ENCODE data around the gene FLYWCH1. TPM values are rescaled to one million over a fixed set of nuclear protein-coding genes. Genes with fewer than 3 reads are reported as not detected.
A peak's percentile ranks its signal among the peaks of the same experiment; 100 is the strongest.

FLYWCH1 gene
- total RNA-seq, 1 experiment from 2014 or later: 12.5 TPM

DNA sequence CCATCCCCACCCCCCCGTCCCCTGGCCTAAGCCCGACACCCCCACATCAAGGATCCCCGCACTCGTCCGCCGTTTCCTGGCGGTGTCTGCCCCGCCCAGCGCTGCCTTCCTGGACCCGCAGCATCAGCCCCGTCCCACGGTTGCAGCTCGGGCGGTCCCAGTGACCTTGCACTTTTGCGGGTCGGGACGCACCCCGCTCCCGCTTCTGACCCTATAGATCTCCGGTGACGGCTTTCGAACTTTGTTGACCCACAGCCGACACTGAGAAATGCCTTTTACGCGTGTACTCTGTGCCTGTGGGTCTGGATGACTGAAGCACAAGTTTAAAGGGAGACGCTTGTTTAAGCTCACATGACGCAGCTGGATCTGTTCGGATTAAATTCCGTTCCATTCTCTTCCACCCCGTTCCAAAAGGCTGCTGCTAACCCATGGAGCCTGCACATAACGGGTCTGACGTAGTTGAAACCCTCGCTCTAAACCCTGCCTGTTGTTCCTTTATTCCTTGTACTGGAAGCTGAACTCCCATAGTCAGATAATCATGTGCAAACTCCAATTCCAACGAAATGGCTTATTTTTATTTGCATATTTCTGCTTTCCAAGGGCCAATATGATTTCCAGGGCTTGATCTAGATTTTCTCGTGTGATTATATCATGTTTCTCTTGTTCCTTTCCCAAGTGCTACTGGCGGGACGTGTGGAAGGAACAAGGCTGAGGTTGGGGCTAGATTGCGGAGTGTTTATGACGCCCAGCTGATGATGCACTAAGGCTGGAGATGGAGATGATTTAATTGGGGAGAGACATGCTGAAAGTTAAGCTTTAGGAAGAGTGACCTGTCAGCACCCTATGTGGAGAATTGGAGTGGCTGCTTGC is 834 bp downstream of the FLYWCH1 start:
- Histone ChIP-seq H2BK120ac (ENCODE audit: low read depth, low read length, poor library complexity, severe bottlenecking) (no peak overlapping the region), H4K20me1 (ENCODE audit: control insufficient read depth, insufficient read depth, insufficient read length) (no peaks in the 10 kb centered on the region), H3K56ac (ENCODE audit: insufficient read length, low read depth, low read length) (no peak overlapping the region), H3K4me1 (ENCODE audit: insufficient read depth, low read length) (peaks cover 3% of the 10 kb centered on the region; the same call in 1 of the 2 replicates), H3K79me2 (ENCODE audit: insufficient read depth, low read length) (no peaks in the 10 kb centered on the region; the same call in 1 of the 2 replicates), H2AFZ (ENCODE audit: low read length) (no peak overlapping the region), H3K9ac (ENCODE audit: extremely low read depth, insufficient read length, low read length) (peak overlapping the region; percentile 70), H3K4ac (ENCODE audit: low read depth, low read length) (no peak overlapping the region), H3T11ph (ENCODE audit: low read length) (no peak overlapping the region), H4K8ac (replicated peaks; ENCODE audit: insufficient read length, low read depth, low read length) (no peak overlapping the region), H3K9me3 (ENCODE audit: control insufficient read depth, low read depth, low read length) (no peaks in the 10 kb centered on the region), H3K79me1 (ENCODE audit: insufficient read depth, low read depth, low read length, poor library complexity, severe bottlenecking) (no peaks in the 10 kb centered on the region), H4K5ac (ENCODE audit: insufficient read length, low read depth, low read length) (no peak overlapping the region), H2BK15ac (ENCODE audit: low read depth, low read length) (no peak overlapping the region), H3K4me2 (ENCODE audit: insufficient read depth, insufficient read length, low read length) (peak overlapping the region; percentile 98), H3K18ac (ENCODE audit: insufficient read length, low read depth, low read length) (peak overlapping the region; percentile 2), H2AK5ac (ENCODE audit: insufficient read length, low read length) (no peak overlapping the region), H2BK12ac (ENCODE audit: insufficient read length, low read depth, low read length) (no peak overlapping the region), H2BK20ac (ENCODE audit: low read depth, low read length, poor library complexity, severe bottlenecking) (no peak overlapping the region), H3K27me3 (ENCODE audit: insufficient read depth, low read length) (peaks cover 3% of the 10 kb centered on the region; the same call in 1 of the 2 replicates), H3K14ac (ENCODE audit: insufficient read depth, low read length) (no peak overlapping the region), H3K23ac (ENCODE audit: insufficient read length, low read depth, low read length) (no peak overlapping the region), H3K23me2 (ENCODE audit: insufficient read length, low read depth, low read length, poor library complexity, severe bottlenecking) (peaks cover 5% of the 10 kb centered on the region), H2BK5ac (ENCODE audit: insufficient read length, low read length) (no peak overlapping the region), H4K91ac (ENCODE audit: insufficient read length, low read depth, low read length) (no peak overlapping the region), H3K27ac (ENCODE audit: insufficient read length, low read depth, low read length) (no peak overlapping the region)
- Mint-ChIP-seq H3K27me3 (ENCODE audit: low read depth) (peaks cover 18% of the 10 kb centered on the region), H3K36me3 (ENCODE audit: insufficient read depth in 1 of 3, low read depth in 3 of 3) (peaks cover 5 to 14% (median 12%) of the 10 kb centered on the region in 3 experiments), H3K9me3 (no peaks in the 10 kb centered on the region), H3K27ac (no peak overlapping the region), H3K4me1 (peaks cover 9 to 12% of the 10 kb centered on the region in 2 experiments), H3K4me3 (peak overlapping the region; percentile 79 to 92)
- no CpG with 5 or more reads among the region's 39 CpGs for WGBS (ENCODE audit: extremely low coverage, insufficient read length, low lambda C conversion rate)
- DNase-seq: no peak
- TF ChIP-seq, protein P1, sequence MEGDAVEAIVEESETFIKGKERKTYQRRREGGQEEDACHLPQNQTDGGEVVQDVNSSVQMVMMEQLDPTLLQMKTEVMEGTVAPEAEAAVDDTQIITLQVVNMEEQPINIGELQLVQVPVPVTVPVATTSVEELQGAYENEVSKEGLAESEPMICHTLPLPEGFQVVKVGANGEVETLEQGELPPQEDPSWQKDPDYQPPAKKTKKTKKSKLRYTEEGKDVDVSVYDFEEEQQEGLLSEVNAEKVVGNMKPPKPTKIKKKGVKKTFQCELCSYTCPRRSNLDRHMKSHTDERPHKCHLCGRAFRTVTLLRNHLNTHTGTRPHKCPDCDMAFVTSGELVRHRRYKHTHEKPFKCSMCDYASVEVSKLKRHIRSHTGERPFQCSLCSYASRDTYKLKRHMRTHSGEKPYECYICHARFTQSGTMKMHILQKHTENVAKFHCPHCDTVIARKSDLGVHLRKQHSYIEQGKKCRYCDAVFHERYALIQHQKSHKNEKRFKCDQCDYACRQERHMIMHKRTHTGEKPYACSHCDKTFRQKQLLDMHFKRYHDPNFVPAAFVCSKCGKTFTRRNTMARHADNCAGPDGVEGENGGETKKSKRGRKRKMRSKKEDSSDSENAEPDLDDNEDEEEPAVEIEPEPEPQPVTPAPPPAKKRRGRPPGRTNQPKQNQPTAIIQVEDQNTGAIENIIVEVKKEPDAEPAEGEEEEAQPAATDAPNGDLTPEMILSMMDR (conservative IDR thresholded peaks at IDR 0.05): no peak

All from H9 (cell line).